ENCODE data around the gene AMIGO1. TPM values are rescaled to one million over a fixed set of nuclear protein-coding genes. Genes with fewer than 3 reads are reported as not detected.
"Not testable (repeated sequence)": the region's sequence is repeated elsewhere in the genome, so short reads cannot be mapped to it uniquely, and the experiment has no call there.

AMIGO1 gene
- total RNA-seq, 1 donor from 2014 or later = 18.4 TPM

DNA sequence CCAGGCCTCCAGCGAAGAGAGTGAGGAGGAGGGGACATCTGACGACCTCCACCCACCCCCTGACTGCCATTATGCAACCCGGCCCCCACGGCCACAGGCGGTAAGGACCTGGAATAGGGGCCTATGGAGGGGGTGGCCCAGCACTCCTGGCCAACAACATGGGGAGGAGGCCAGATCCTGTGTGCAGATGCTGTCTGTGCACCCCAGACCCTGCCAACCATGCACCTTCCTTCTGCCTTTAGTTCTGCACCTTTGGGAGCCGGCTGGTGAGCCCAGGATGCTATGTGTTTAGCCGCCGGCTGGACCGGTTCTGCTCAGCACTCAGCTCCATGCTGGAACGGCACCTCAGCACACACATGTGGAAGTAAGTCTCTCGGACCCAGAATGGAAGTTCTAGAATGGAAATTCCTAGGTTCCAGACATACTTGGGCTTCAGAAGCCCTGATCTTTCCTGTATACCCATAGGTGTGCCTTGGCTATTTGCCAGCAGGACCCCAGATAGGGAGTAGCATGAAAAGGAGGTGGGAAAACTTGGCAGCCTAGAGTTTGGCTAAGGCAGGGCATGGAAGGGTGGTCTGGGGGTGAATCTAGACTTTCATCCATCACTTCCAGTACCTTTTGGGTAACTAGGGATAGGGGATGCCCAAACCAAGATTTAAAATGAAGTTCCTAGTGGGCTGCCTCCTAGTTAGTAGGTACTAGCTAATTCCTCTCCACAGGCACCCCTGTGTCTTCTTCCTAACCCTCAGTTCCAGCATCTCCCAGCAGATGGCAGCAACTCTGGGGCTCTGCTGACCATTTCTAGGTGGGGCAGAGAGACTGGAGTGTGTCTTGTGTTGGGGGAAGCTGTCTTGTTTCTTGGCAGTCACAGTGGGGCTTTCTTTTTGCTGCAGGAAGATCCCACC is 19.2 kb downstream of the AMIGO1 start:
- ATAC-seq (peak; percentile 51), DNase-seq (peak; percentile 63)
- intact Hi-C loops (cut with micrococcal nuclease) = loop anchor here (5.0 kb wide), 1 partner anchor 42 kb away; no protein-coding TSS in a partner anchor

DNA sequence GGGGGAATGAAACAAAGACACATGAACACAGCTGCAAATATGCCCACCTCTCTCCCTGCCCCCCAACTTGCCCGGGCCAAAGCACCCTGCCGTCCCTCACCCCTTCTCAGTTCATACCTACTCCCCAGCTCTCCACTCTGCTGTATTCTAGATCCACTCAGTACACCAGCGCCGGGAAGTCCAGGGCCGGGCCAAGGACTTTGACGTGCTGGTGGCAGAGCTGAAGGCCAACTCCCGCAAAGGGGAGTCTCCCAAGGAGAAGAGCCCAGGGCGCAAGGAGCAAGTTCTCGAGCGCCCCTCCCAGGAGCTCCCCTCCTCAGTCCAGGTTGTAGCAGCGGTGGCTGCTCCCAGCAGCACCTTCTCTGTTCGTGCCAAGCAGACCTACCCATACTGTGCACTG is 20.8 kb downstream of the AMIGO1 start:
- ATAC-seq (no peak), DNase-seq (no peak)
- intact Hi-C loops (cut with micrococcal nuclease) = no loop called here

GRCh38 chr1:109488201-109488600 is 21.3 kb downstream of the AMIGO1 start:
- ATAC-seq = no peak
- intact Hi-C loops (cut with micrococcal nuclease) = no loop called here

GRCh38 chr1:109487261-109487660 is 22.3 kb downstream of the AMIGO1 start:
- DNase-seq (no peak), ATAC-seq (no peak)
- intact Hi-C loops (cut with micrococcal nuclease) = no loop called here

More at GRCh38 chr1:109488201-109488600, 21.3 kb downstream of the AMIGO1 start:
- no peak for DNase-seq

GRCh38 chr1:109485001-109485400 is 24.5 kb downstream of the AMIGO1 start:
- DNase-seq = no peak
- no peak for ATAC-seq
- intact Hi-C loops (cut with micrococcal nuclease) = no loop called here

DNA sequence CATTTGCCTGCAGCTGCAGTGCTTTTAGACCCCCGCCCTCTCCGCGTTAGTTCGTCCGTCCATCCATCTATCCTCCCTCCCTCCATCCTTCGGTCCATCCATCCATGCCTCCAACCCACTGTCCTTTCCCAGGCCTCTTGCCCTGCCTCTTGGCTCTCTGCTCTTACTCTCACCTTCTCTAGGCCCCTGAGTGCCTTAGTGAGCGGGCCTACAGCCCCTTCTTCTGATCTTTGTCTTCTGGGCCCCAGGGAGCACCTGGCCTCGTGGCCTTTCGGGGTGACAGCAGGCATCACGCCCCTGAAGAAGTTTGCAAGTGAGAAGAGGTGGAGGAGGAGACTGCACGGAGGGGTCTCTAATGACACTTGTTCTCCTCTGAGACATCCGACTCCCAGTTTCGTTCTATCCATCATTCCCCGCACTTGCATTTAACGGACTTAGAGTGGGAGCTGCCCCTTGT is 25.0 kb downstream of the AMIGO1 start:
- ATAC-seq = peak; percentile 2
- DNase-seq = no peak
- intact Hi-C loops (cut with micrococcal nuclease) = no loop called here

DNA sequence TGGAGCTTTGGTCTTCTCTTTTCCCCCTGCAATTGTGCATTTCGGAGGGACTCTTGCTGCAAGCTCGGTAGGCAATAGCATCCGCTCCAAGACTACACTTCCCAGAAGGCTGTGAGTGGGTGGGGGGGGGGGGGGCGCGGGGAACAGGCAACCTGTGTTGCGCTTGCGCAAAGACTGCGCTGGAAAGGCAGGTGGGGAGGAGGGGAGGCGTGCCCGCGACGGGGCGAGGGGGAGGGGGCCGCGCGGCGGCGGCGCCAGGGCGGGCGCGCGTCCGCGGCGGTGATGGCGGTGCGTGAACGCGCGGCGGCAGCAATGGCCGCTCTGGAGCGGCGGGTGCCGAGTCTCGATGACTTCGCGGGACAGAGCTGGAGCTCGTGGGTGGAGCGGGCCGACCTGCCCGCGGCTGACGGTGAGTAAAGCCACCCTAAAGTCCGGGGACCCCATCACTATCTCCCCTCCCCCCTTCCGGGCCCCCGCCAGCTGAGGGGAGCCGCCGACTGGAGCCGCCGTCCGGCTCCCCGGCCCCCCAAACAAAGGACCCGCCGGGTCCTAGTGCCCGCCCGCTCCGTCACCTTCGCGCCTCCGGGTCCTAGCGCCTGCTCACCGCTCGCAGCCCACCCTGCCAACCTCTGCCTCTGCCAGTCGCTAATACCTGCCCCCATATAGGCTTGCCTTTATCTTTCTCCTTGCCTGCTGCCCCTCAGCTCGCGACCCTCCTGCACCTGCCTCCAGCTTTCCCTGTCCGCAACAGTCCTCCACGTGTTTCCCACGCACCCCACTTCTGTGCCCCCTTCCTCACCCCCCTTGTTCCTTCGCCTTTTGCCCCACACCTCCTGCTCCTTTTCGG is 25.6 kb downstream of the AMIGO1 start, which contains the start of gene ATXN7L2:
ATXN7L2 (plus strand) TSS at position 234 of the 847 bp plus-strand sequence; CDS start at position 283, 49 bp downstream.
- ATAC-seq (peak; percentile 95), DNase-seq (peak; percentile 95)
- intact Hi-C loops (cut with micrococcal nuclease) = no loop called here

DNA sequence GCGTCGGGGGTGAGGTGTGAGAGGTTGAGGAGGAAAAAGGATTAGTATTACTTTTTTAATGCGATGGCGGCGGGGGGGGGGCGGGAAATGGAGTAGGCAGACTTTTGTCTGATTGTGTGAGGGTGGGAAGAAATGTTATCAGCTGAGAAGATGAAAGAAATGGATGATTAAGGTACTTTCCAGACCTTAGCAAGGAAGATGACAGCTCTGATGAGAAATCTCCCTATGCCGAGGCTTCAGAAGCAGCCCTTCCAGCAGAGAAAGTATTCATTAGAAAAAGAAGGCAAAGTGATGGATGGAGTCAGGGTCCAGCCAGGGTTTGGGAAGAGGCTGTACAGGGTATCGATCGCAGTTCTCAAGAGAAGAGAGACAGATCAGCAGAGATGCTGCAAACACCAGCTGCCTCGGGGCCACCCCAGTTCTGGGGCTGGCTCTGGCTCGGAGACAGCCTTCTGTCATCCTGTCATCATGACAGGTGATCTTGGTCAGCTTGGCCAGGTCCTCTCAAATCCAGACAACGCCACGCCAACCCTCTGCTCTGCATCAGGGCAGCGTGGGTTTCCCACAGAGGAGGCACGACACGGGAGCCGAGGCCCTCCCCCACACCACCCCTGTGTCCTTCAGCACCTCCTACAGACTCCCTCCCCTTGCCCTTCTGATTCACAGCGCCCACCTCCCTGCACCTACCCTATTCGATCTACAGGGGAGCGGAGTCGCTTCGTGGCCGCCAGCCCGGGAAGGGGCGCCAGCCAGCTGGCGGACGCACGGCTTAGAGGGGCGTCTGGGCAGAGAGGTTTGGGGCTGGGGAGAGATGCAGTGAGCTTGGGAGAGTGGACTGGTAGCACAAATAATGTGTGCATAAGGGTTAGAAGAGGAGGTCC is 26.5 kb downstream of the AMIGO1 start:
- intact Hi-C loops (cut with micrococcal nuclease) = no loop called here
- ATAC-seq (peak; percentile 32), DNase-seq (peak; percentile 56)

GRCh38 chr1:109482242-109482641 is 27.3 kb downstream of the AMIGO1 start:
- ATAC-seq = no peak
- intact Hi-C loops (cut with micrococcal nuclease) = no loop called here
- DNase-seq = no peak

- DNase-seq (no peak), ATAC-seq (no peak)
- intact Hi-C loops (cut with micrococcal nuclease) = no loop called here
Observed at GRCh38 chr1:109481646-109482045, 27.9 kb downstream of the AMIGO1 start.

DNA sequence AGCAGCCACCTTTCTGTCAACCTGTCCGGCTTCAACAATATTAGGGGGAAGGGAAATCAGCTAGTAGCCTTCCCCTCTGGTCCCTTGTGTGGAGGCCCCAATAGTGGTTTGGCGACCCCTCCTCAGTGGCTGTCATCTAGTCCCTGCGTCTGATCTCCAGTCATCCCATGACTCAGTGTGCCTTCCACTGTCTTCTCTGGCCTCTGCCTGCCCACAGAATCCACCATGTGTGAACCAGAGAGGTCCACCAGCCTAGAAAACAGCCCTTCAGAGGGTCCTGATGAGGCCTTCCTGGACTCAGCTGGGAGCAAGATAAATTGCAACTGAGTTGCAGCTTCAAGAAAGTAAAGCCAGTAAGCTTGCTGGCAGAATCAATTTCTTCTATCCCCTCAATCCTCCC is 29.6 kb downstream of the AMIGO1 start:
- intact Hi-C loops (cut with micrococcal nuclease) = no loop called here
- no peak for DNase-seq
- no peak for ATAC-seq

- intact Hi-C loops (cut with micrococcal nuclease) = no loop called here
Observed at GRCh38 chr1:109479311-109479710, 30.2 kb downstream of the AMIGO1 start.

DNA sequence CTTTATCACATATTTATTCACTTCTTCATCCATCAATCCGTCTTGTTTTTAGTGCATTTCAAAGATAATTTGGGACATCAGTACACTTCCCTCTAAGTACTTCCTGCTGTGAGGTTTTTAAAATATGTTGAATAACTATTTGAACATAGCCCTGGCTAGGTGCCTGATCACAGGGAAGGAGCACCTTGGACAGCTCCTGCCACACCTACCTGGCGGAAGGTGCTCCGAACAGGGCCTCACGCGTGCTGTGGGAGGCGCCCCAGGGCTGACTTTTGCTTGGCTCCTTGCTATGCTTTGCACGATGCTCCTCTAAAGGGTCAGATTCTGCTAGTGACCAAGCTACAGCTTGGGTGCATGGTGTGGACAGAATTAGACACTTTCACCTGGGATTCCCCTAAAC is 30.7 kb downstream of the AMIGO1 start:
- intact Hi-C loops (cut with micrococcal nuclease) = no loop called here
- ATAC-seq (no peak), DNase-seq (no peak)

More at GRCh38 chr1:109479311-109479710, 30.2 kb downstream of the AMIGO1 start:
- no peak for ATAC-seq
- DNase-seq = no peak

DNA sequence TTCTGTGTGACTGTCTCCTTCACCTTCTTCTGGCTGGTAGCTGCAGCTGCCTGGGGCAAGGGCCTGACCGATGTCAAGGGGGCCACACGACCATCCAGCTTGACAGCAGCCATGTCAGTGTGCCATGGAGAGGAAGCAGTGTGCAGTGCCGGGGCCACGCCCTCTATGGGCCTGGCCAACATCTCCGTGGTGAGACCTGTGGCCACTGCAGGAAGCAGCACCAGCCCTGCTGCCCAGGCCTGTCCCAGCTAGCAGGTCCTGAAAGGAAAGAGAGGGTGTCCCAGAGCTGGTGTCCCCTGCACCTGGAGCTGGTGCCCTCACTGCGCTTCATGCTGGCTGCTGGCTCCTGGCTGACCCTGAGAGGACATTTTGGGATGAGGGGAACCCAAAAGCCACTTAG is 31.7 kb downstream of the AMIGO1 start:
- intact Hi-C loops (cut with micrococcal nuclease) = no loop called here
- ATAC-seq (no peak), DNase-seq (no peak)

DNA sequence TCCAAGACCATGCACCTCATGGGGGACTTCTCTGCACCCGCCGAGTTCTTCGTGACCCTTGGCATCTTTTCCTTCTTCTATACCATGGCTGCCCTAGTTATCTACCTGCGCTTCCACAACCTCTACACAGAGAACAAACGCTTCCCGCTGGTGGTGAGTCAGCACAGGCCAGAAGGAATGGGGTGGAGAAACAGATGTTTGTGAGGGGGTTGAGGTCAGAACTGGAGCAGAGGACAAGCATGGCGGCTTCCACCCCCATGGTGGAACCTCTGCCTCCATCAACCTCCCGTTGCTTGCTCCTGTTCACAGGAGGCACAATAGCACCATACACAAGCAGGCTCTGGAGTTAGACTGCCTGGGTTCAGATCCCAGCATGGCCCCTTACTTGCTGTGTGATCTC is 32.7 kb downstream of the AMIGO1 start:
- no peak for DNase-seq
- intact Hi-C loops (cut with micrococcal nuclease) = no loop called here
- no peak for ATAC-seq

DNA sequence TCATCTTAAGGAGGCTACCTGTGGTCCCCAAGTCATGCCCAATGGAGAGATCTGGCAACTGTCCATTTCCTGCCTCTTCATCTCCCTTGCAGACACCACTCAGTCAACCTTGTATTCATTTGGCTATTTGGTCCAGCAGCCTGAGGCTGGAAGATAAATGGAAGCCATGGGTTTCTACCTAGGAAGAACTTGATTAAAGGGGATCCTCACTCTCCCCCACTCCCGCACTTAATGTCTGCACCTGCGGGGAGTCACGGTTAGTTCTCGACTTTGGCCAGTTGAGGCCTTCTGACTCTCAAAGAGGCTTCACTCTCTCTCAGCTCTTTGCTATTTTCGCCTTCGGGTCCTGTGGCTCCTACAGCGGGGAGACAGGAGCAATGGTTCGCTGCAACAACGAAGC is 34.3 kb downstream of the AMIGO1 start:
- DNase-seq (no peak), ATAC-seq (no peak)
- intact Hi-C loops (cut with micrococcal nuclease) = no loop called here

- intact Hi-C loops (cut with micrococcal nuclease) = no loop called here
- DNase-seq (no peak), ATAC-seq (peak; percentile 72)
Observed at GRCh38 chr1:109474697-109475096, 34.8 kb downstream of the AMIGO1 start.

DNA sequence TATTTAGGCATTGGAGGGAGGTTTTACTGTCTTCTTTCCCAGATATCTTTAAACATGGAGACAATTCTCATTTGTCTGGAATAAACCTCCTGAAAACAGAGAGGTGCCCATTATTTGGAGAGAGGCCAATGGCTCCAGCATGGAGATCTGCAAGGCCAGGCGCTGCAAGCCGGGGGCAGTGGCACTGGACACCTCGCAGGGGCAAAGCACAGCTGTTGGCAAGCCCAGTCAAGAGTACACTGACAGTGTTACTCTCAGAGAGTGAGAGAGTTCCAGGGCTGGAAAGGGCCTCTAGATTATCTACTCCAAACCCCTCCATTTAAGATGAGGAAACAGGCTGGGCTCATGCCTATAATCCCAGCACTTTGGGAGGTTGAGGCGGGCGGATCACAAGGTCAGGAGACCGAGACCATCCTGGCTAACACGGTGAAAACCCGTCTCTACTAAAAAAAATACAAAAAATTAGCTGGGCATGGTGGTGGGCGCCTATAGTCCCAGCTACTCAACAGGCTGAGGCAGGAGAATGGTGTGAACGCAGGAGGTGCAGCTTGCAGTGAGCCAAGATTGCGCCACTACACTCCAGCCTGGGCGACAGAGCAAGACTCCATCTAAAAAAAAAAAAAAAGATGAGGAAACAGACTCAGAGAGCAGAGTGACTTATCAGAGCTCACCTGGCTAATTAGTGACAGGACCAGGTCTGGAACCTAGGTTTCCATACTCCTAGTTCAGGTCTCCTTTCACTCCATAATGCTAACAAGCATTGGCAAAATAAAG is 36.1 kb downstream of the AMIGO1 start:
- DNase-seq; intact Hi-C loops (cut with micrococcal nuclease): not testable (repeated sequence)
- peak; percentile 58 for ATAC-seq

All from left ventricle myocardium superior (tissue), 1 donor.